GM23248 (cell line): Measurements from ENCODE around the gene NPC1L1.

Experiments used
- EZH2 ChIP-seq: fragments of 200-600 bp; sonication (generic); IDR thresholded peaks from 2 replicates; pipeline ENCODE4 v1.6.1; 2018; ENCODE audit warnings: antibody characterized with exemption, mild to moderate bottlenecking; ENCODE audit not compliant: insufficient read depth, poor library complexity, severe bottlenecking
- EZH2phosphoT487 ChIP-seq: fragments of 200-600 bp; sonication (generic); IDR thresholded peaks from 2 replicates; pipeline ENCODE4 v1.6.1; 2018; ENCODE audit warnings: antibody characterized with exemption, moderate library complexity, mild to moderate bottlenecking, low read depth; ENCODE audit not compliant: insufficient read depth

DNA sequence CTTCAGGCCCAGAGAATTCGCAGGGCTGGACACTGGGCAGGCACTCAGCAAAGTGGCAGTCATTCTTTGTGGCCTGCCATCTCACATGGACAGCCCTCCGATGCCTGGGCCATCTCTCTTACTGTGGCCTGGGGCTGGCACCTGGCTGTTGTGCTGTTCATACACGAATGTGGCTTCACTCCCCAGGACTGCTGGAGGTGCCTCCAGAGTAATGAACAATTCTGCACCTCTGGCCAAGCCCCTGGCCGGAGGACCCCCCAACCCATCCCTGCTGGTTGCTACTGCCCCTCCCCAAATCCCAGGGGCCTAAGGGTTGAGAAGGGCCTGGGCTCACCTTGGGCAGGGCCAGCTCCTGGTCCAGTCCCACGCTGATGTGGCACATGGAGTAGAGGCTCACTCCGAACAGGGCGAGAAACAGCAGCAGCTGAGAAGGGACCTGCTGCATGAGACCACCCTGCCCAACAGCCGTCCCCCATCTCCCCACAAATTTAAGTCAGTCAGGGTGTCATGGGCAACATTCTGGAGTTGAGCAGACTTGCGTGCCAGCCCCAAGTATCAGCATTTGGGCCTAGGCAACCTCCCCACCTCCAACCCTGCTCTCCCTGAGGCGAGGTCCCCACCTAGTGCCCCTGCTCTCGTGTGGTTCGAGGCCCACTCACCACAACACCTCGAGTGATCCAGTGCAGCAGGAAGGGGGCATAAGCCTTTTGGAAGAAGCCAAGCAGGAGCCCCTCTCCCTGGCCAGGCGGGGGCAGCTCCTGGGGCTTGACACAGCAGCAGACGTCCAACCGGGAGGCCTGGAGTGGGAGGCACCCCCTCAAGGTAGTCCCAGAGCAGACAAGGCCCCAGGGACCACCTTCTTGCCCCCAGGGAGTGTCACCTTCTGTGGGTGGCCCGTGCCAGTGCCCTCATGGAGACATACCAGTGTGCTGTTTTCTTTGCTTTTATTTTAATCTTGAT, 9.4 kb downstream of the NPC1L1 start:
- no peak for TF ChIP-seq EZH2
- TF ChIP-seq EZH2phosphoT487: no peak
